Sigmoid colon (tissue), 4 donors: ENCODE results near the gene GDPD5.

Experiments used
- CTCF ChIP-seq, 4 experiments: fragments of 450-650 bp in 3 of 4; fragments of 200-600 bp in 1 of 4; IDR thresholded peaks; one replicate each; pipeline ENCODE4 v1.5.1; 2016 to 2019; ENCODE audit warnings: antibody characterized with exemption in 4 of 4, mild to moderate bottlenecking in 3 of 4, moderate library complexity in 2 of 4
- EP300 ChIP-seq, 4 donors: sonication (generic); formaldehyde crosslinking; IDR thresholded peaks; one replicate each; pipeline ENCODE4 v1.6.1; 2017; ENCODE audit warnings: antibody characterized with exemption in 4 of 4
- POLR2A ChIP-seq, 2 donors: fragments of 450-650 bp; IDR thresholded peaks; one replicate each; pipeline ENCODE4 v1.6.1; 2016; ENCODE audit warnings: antibody characterized with exemption in 2 of 2, mild to moderate bottlenecking in 2 of 2, moderate library complexity in 2 of 2
- POLR2AphosphoS5 ChIP-seq, 4 donors: sonication (generic); formaldehyde crosslinking; IDR thresholded peaks; one replicate each; pipeline ENCODE4 v1.6.1; 2017; ENCODE audit warnings: antibody characterized with exemption in 4 of 4

- TF ChIP-seq POLR2AphosphoS5 (IDR thresholded peaks at IDR 0.05) (no peak), CTCF (IDR thresholded peaks at IDR 0.05) (no peak), POLR2A (IDR thresholded peaks at IDR 0.05) (no peak), EP300 (IDR thresholded peaks at IDR 0.05) (no peak)
These were observed 8.7 kb upstream of the GDPD5 start for GRCh38 chr11:75534259-75535069.
